ENCODE measurements around the gene BICDL1.

DNA sequence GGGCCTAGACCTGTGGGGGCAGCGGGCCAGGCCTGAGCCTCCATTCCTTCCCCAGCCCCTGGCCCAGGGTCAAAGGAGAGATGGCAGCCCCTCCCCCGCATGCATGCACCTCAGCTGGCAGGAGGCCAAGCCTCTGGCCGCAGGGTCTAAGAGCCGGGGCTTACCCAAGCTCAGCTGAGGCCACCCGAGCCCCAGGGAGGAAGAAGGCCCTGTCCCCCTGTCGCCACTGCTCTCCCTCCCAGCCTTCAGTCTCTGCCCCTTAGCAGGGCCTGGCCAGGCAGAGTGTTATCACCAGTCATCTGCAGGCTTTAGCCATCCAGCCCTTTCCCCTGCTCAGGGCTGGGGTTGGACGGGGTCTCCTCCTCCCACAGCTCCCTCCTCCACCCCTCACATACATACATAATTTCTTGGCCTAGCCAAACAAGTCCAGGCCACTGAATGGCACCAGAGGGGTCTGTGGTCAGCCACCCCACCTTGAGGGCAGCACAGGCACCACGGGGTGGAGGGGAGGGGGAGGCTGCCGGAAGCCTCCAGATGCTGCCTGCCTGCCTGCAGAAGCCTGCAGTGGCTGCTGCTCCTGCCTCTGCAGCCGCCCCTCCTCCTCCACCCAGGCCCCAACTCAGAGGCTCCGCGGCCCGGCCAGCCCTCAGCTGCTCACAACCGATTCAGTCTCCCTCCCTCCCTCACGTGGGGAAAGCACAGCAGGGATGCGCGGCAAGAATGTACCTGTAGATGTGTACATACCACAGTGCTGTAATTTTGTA lies 104.7 kb downstream of the BICDL1 start:
- TF ChIP-seq CTCF (conservative IDR thresholded peaks at IDR 0.05; ENCODE audit: low read depth, low read length) (no peak), EZH2phosphoT487 (IDR thresholded peaks at IDR 0.05; ENCODE audit: borderline replicate concordance, low read length) (no peak)

Data from PC-3 (cell line).